Neural crest cell (in vitro differentiated cells): Measurements from ENCODE around the gene KCNMA1. TPM values are rescaled to one million over a fixed set of nuclear protein-coding genes. Genes with fewer than 3 reads are reported as not detected.

ENCODE experiments used
- DNase-seq: peaks from one replicate; pipeline ENCODE4 v3.0.0; 2021; ENCODE audit warnings: low read depth, mixed read lengths, low spot score
- H3K27ac Mint-ChIP-seq: one replicate; pipeline ENCODE4 v1.8.0; 2021; ENCODE audit warnings: mild to moderate bottlenecking, mixed read lengths; ENCODE audit not compliant: unreplicated experiment
- H3K27me3 Mint-ChIP-seq: 2 replicates; pipeline ENCODE4 v1.8.0; 2021; ENCODE audit warnings: low read depth, mild to moderate bottlenecking, mixed read lengths
- H3K36me3 Mint-ChIP-seq: 2 replicates; pipeline ENCODE4 v1.8.0; 2021; ENCODE audit warnings: low read depth, mild to moderate bottlenecking, mixed read lengths
- H3K4me1 Mint-ChIP-seq: 2 replicates; pipeline ENCODE4 v1.8.0; 2021; ENCODE audit warnings: mixed read lengths
- H3K4me3 Mint-ChIP-seq: one replicate; pipeline ENCODE4 v1.8.0; 2021; ENCODE audit warnings: mild to moderate bottlenecking, mixed read lengths
- H3K9me3 Mint-ChIP-seq: 2 replicates; pipeline ENCODE4 v1.8.0; 2021; ENCODE audit warnings: mixed read lengths
- total RNA-seq: library from RNA; stranded (reverse); gene quantifications from 2 replicates; pipeline ENCODE4 v1.2.1, GENCODE V29; 2021
- TF ChIP-seq, protein P1 (sequence below): fragments of 200-600 bp; sonication (generic); conservative IDR thresholded peaks from 2 replicates; pipeline ENCODE4 v1.5.0; 2021; ENCODE audit warnings: antibody characterized with exemption, mild to moderate bottlenecking

Gene KCNMA1
- total RNA-seq, 1 donor from 2014 or later: 1.7 TPM

DNA sequence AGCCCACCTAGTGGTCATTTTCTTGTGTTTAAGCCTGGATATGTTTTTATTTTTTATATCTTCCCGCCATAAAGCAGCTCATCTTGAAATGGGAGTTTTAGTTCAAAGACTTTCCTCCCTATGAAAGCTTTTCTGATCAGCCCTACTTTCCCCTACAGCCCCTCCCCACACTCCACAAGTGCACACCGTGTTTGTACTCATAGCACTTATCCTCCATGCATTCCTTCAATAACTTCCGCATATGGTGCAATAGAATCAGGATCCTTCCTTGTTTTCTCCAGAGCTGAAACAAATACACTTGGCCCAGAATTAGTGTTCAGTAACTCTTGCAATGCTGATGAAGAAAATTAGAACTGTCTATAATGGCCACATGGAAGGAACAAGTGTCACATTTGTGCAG lies 235.9 kb downstream of the KCNMA1 start:
- peaks cover 22% of the 10 kb centered on the region for H3K4me1 Mint-ChIP-seq
- peaks cover 2% of the 10 kb centered on the region for H3K9me3 Mint-ChIP-seq
- H3K36me3 Mint-ChIP-seq: no peaks in the 10 kb centered on the region
- H3K27me3 Mint-ChIP-seq: peaks cover 21% of the 10 kb centered on the region
- H3K27ac Mint-ChIP-seq: no peak overlapping the region
- H3K4me3 Mint-ChIP-seq: no peak overlapping the region
- DNase-seq: no peak
- TF ChIP-seq, protein P1, sequence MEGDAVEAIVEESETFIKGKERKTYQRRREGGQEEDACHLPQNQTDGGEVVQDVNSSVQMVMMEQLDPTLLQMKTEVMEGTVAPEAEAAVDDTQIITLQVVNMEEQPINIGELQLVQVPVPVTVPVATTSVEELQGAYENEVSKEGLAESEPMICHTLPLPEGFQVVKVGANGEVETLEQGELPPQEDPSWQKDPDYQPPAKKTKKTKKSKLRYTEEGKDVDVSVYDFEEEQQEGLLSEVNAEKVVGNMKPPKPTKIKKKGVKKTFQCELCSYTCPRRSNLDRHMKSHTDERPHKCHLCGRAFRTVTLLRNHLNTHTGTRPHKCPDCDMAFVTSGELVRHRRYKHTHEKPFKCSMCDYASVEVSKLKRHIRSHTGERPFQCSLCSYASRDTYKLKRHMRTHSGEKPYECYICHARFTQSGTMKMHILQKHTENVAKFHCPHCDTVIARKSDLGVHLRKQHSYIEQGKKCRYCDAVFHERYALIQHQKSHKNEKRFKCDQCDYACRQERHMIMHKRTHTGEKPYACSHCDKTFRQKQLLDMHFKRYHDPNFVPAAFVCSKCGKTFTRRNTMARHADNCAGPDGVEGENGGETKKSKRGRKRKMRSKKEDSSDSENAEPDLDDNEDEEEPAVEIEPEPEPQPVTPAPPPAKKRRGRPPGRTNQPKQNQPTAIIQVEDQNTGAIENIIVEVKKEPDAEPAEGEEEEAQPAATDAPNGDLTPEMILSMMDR: no peak

DNA sequence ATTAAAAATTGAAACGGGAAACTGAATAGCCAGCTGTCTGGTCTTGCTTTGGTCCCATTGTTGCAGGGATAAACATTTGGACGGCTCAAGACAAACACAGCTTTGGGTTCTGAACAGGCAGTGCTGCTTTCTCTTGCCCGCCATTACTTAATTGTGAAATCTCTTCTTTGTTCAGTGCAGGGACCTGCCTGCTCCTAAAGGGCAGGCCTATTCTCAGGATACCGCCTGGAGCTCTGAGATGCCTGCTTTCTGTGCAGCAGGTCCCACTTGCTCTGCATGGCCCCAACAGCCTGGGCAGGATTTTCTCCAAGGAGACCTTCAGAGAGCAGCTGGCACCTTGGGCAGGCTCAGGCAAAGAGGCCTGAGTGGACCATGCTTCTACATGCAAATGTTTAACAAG lies 237.6 kb downstream of the KCNMA1 start:
- DNase-seq: no peak
- Mint-ChIP-seq H3K36me3 (no peaks in the 10 kb centered on the region), H3K9me3 (peaks cover 2% of the 10 kb centered on the region), H3K27me3 (peaks cover 22% of the 10 kb centered on the region), H3K4me1 (peaks cover 15% of the 10 kb centered on the region), H3K4me3 (no peak overlapping the region), H3K27ac (no peak overlapping the region)
- TF ChIP-seq, protein P1: no peak

DNA sequence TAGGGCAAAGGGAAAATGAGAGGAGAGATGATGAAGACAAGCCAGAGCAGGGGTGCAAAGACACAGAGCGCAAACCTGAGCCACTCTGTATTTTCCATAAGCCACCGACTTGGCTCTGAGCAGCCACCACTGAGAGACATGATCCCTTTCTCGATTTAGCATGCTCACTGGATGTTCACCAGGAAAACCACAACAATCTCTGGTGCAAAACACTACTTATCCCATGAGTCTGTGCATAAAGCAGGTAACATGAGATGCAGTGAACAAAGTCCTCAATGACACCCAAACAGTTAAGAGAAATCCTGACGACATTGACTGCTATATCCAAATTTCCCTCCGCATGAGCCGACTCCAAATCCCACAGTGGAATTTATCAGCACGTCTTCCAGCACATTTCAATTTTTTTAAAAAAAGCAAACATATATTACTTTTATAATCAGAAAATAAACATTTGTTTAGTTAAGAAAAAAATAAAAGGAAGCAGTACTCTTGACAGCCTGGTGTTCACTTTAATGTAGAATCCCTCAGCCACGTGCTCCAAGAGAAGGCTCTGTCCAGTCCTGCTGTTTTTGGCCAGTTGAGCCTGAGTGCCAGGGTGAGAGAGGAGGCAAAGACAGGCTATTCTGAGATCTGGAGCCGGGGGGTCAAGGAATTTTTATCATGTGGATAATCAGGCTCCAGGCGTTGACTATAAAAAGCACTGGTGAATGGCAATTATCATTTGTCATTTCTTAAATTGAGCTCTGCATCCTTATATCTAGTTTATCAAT lies 238.4 kb downstream of the KCNMA1 start:
- TF ChIP-seq, protein P1: no peak

DNA sequence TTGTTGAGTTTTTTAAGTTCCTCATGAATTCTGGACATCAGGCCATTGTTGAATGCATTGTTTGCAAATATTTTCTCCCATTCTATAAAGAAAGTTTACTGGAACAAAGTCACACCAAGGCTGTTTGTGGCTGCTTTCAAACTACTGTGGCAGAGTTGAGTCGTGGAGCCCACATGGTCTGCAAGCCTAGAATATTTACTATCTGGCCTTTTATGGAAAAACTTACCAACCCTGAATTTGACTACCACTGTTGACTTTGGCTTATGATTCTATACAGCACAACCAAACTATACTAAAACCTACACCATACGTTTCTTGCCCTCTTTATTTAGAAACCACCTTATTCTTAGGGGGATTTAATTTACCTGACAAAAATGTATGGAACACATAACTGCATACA lies 239.1 kb downstream of the KCNMA1 start:
- TF ChIP-seq, protein P1: no peak
- H3K4me3 Mint-ChIP-seq: no peak overlapping the region
- no peaks in the 10 kb centered on the region for H3K9me3 Mint-ChIP-seq
- no peaks in the 10 kb centered on the region for H3K36me3 Mint-ChIP-seq
- H3K27ac Mint-ChIP-seq: no peak overlapping the region
- DNase-seq: no peak
- H3K4me1 Mint-ChIP-seq: peaks cover 7% of the 10 kb centered on the region
- peaks cover 22% of the 10 kb centered on the region for H3K27me3 Mint-ChIP-seq

More for the DNA sequence above, 238.4 kb downstream of the KCNMA1 start:
- no peak for DNase-seq
- peaks cover 11% of the 10 kb centered on the region for H3K4me1 Mint-ChIP-seq
- no peaks in the 10 kb centered on the region for H3K9me3 Mint-ChIP-seq
- H3K36me3 Mint-ChIP-seq: no peaks in the 10 kb centered on the region
- no peak overlapping the region for H3K4me3 Mint-ChIP-seq
- no peak overlapping the region for H3K27ac Mint-ChIP-seq
- H3K27me3 Mint-ChIP-seq: peaks cover 22% of the 10 kb centered on the region

DNA sequence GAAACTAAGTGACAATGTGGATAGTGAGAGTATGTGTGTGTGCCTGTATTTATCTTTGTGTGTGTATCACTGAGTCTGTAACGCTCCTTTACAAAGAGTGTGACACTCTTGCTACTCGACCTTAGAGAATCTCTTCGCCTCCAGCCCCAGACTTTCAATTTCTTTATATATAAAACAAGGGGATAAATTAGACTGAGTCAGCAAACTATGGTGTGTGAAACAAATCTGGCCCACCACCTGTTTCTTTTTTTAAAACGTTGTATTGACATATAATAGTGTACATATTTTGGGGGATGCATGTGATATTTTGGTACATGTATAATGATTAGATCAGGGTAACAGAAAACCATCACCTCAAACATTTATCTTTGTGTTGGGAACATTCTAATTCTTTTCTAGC lies 240.5 kb downstream of the KCNMA1 start:
- peaks cover 4% of the 10 kb centered on the region for H3K4me1 Mint-ChIP-seq
- H3K36me3 Mint-ChIP-seq: no peaks in the 10 kb centered on the region
- H3K27me3 Mint-ChIP-seq: peaks cover 12% of the 10 kb centered on the region
- H3K4me3 Mint-ChIP-seq: no peak overlapping the region
- no peak overlapping the region for H3K27ac Mint-ChIP-seq
- no peak for DNase-seq
- TF ChIP-seq, protein P1: no peak
- H3K9me3 Mint-ChIP-seq: no peaks in the 10 kb centered on the region
